ENCODE data around the gene ZMIZ2. TPM values are rescaled to one million over a fixed set of nuclear protein-coding genes. Genes with fewer than 3 reads are reported as not detected.

The ZMIZ2 gene
- total and polyA plus RNA-seq, 2 experiments from 2014 or later, result 15.5 to 46.1 TPM

DNA sequence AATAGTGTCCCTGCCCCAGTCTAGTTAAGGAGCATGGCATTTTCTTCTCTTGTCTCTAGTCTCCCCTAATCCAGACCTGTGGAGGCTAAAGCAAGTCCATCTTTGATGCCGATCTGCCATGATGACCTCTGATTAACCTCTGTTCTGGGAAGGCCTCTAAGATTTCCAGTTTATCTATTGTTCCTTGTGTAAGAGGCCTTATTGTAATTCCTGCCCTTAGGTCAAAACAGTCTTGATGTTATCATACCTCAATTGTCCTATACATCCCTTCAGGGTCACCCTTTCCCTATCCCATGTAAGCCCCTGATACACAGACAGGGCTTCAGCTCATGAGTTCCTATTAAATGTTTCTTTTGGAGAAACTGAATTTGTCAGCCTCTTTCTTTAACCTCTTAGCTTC is 4.9 kb upstream of the ZMIZ2 start:
- H3K27me3 ChIP-seq (ENCODE audit: insufficient read depth), result no peaks in the 10 kb centered on the region
- peaks cover 6% of the 10 kb centered on the region for H3K27me3 Mint-ChIP-seq (ENCODE audit: insufficient read depth, low read depth, poor library complexity)
- no peak overlapping the region for H3K4me3 ChIP-seq
- no peak overlapping the region for H3K4me3 Mint-ChIP-seq
- peaks cover 4% of the 10 kb centered on the region; the same call in 1 of the 2 replicates for H3K4me1 ChIP-seq (ENCODE audit: insufficient read depth)
- H4K20me1 ChIP-seq (replicated peaks; ENCODE audit: insufficient read depth), result no peaks in the 10 kb centered on the region
- no peak overlapping the region for H3K4me2 ChIP-seq
- no peaks in the 10 kb centered on the region; the same call in 2 of the 3 replicates for H3K9me3 Mint-ChIP-seq
- 0 out of 2 replicates have a peak overlapping the region, but pooled peaks have one; percentile 18 for H2AFZ ChIP-seq
- no peaks in the 10 kb centered on the region for H3K79me2 ChIP-seq (replicated peaks; ENCODE audit: insufficient read depth)
- no peak overlapping the region for H3K27ac ChIP-seq (ENCODE audit: low read depth)
- ATAC-seq (no peak), DNase-seq (ENCODE audit: low spot score) (no peak)
- no peak overlapping the region for H3K27ac Mint-ChIP-seq
- H3K4me1 Mint-ChIP-seq, result peaks cover 6% of the 10 kb centered on the region
- H3K36me3 Mint-ChIP-seq (ENCODE audit: low read depth), result no peaks in the 10 kb centered on the region; the same call in 2 of the 3 replicates
- no peaks in the 10 kb centered on the region for H3K36me3 ChIP-seq (ENCODE audit: insufficient read depth)
- no peaks in the 10 kb centered on the region for H3F3A ChIP-seq (replicated peaks; ENCODE audit: low read depth)
- TF ChIP-seq, protein P1, sequence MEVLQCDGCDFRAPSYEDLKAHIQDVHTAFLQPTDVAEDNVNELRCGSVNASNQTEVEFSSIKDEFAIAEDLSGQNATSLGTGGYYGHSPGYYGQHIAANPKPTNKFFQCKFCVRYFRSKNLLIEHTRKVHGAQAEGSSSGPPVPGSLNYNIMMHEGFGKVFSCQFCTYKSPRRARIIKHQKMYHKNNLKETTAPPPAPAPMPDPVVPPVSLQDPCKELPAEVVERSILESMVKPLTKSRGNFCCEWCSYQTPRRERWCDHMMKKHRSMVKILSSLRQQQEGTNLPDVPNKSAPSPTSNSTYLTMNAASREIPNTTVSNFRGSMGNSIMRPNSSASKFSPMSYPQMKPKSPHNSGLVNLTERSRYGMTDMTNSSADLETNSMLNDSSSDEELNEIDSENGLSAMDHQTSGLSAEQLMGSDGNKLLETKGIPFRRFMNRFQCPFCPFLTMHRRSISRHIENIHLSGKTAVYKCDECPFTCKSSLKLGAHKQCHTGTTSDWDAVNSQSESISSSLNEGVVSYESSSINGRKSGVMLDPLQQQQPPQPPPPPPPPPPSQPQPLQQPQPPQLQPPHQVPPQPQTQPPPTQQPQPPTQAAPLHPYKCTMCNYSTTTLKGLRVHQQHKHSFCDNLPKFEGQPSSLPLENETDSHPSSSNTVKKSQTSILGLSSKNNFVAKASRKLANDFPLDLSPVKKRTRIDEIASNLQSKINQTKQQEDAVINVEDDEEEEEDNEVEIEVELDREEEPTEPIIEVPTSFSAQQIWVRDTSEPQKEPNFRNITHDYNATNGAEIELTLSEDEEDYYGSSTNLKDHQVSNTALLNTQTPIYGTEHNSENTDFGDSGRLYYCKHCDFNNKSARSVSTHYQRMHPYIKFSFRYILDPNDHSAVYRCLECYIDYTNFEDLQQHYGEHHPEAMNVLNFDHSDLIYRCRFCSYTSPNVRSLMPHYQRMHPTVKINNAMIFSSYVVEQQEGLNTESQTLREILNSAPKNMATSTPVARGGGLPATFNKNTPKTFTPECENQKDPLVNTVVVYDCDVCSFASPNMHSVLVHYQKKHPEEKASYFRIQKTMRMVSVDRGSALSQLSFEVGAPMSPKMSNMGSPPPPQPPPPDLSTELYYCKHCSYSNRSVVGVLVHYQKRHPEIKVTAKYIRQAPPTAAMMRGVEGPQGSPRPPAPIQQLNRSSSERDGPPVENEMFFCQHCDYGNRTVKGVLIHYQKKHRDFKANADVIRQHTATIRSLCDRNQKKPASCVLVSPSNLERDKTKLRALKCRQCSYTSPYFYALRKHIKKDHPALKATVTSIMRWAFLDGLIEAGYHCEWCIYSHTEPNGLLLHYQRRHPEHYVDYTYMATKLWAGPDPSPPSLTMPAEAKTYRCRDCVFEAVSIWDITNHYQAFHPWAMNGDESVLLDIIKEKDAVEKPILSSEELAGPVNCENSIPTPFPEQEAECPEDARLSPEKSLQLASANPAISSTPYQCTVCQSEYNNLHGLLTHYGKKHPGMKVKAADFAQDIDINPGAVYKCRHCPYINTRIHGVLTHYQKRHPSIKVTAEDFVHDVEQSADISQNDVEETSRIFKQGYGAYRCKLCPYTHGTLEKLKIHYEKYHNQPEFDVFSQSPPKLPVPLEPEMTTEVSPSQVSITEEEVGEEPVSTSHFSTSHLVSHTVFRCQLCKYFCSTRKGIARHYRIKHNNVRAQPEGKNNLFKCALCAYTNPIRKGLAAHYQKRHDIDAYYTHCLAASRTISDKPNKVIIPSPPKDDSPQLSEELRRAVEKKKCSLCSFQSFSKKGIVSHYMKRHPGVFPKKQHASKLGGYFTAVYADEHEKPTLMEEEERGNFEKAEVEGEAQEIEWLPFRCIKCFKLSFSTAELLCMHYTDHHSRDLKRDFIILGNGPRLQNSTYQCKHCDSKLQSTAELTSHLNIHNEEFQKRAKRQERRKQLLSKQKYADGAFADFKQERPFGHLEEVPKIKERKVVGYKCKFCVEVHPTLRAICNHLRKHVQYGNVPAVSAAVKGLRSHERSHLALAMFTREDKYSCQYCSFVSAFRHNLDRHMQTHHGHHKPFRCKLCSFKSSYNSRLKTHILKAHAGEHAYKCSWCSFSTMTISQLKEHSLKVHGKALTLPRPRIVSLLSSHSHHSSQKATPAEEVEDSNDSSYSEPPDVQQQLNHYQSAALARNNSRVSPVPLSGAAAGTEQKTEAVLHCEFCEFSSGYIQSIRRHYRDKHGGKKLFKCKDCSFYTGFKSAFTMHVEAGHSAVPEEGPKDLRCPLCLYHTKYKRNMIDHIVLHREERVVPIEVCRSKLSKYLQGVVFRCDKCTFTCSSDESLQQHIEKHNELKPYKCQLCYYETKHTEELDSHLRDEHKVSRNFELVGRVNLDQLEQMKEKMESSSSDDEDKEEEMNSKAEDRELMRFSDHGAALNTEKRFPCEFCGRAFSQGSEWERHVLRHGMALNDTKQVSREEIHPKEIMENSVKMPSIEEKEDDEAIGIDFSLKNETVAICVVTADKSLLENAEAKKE (CRISPR knock-in tag; IDR thresholded peaks at IDR 0.05), result no peak
- TF ChIP-seq, protein P2, sequence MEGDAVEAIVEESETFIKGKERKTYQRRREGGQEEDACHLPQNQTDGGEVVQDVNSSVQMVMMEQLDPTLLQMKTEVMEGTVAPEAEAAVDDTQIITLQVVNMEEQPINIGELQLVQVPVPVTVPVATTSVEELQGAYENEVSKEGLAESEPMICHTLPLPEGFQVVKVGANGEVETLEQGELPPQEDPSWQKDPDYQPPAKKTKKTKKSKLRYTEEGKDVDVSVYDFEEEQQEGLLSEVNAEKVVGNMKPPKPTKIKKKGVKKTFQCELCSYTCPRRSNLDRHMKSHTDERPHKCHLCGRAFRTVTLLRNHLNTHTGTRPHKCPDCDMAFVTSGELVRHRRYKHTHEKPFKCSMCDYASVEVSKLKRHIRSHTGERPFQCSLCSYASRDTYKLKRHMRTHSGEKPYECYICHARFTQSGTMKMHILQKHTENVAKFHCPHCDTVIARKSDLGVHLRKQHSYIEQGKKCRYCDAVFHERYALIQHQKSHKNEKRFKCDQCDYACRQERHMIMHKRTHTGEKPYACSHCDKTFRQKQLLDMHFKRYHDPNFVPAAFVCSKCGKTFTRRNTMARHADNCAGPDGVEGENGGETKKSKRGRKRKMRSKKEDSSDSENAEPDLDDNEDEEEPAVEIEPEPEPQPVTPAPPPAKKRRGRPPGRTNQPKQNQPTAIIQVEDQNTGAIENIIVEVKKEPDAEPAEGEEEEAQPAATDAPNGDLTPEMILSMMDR (conservative IDR thresholded peaks at IDR 0.05; ENCODE audit: low read depth in 2 of 2), result no peak
- TF ChIP-seq, protein P3, sequence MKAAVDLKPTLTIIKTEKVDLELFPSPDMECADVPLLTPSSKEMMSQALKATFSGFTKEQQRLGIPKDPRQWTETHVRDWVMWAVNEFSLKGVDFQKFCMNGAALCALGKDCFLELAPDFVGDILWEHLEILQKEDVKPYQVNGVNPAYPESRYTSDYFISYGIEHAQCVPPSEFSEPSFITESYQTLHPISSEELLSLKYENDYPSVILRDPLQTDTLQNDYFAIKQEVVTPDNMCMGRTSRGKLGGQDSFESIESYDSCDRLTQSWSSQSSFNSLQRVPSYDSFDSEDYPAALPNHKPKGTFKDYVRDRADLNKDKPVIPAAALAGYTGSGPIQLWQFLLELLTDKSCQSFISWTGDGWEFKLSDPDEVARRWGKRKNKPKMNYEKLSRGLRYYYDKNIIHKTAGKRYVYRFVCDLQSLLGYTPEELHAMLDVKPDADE (IDR thresholded peaks at IDR 0.05), result no peak
- TF ChIP-seq NANOG (IDR thresholded peaks at IDR 0.05; ENCODE audit: borderline replicate concordance) (no peak), CREB1 (CRISPR knock-in tag; IDR thresholded peaks at IDR 0.05; ENCODE audit: low read depth) (no peak), EZH2phosphoT487 (IDR thresholded peaks at IDR 0.05; ENCODE audit: unreplicated experiment) (no peak), JUNB (IDR thresholded peaks at IDR 0.05; ENCODE audit: unreplicated experiment) (no peak), STAT1 (IDR thresholded peaks at IDR 0.05; ENCODE audit: unreplicated experiment) (no peak), EZH2 (IDR thresholded peaks at IDR 0.05; ENCODE audit: low read depth, unreplicated experiment) (no peak), ZNF331 (CRISPR knock-in tag; IDR thresholded peaks at IDR 0.05; ENCODE audit: low read depth) (no peak), POLR2AphosphoS5 (IDR thresholded peaks at IDR 0.05; ENCODE audit: low read depth) (no peak), ZNF114 (CRISPR knock-in tag; IDR thresholded peaks at IDR 0.05) (no peak)
- TF ChIP-seq, protein P4, sequence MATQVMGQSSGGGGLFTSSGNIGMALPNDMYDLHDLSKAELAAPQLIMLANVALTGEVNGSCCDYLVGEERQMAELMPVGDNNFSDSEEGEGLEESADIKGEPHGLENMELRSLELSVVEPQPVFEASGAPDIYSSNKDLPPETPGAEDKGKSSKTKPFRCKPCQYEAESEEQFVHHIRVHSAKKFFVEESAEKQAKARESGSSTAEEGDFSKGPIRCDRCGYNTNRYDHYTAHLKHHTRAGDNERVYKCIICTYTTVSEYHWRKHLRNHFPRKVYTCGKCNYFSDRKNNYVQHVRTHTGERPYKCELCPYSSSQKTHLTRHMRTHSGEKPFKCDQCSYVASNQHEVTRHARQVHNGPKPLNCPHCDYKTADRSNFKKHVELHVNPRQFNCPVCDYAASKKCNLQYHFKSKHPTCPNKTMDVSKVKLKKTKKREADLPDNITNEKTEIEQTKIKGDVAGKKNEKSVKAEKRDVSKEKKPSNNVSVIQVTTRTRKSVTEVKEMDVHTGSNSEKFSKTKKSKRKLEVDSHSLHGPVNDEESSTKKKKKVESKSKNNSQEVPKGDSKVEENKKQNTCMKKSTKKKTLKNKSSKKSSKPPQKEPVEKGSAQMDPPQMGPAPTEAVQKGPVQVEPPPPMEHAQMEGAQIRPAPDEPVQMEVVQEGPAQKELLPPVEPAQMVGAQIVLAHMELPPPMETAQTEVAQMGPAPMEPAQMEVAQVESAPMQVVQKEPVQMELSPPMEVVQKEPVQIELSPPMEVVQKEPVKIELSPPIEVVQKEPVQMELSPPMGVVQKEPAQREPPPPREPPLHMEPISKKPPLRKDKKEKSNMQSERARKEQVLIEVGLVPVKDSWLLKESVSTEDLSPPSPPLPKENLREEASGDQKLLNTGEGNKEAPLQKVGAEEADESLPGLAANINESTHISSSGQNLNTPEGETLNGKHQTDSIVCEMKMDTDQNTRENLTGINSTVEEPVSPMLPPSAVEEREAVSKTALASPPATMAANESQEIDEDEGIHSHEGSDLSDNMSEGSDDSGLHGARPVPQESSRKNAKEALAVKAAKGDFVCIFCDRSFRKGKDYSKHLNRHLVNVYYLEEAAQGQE (IDR thresholded peaks at IDR 0.05; ENCODE audit: unreplicated experiment), result no peak
- no peaks in the 10 kb centered on the region for H3K9me2 ChIP-seq (ENCODE audit: insufficient read depth)

Measured in GM23338 (cell line).